Measurements from ENCODE around the gene TCEANC2. TPM values are rescaled to one million over a fixed set of nuclear protein-coding genes. Genes with fewer than 3 reads are reported as not detected.

TCEANC2 gene
- total and polyA plus RNA-seq, 2 experiments from 2014 or later: 6.0 to 6.3 TPM

GRCh38 chr1:54081306-54082270 lies 28.2 kb downstream of the TCEANC2 start:
- TF ChIP-seq CTCF (conservative IDR thresholded peaks at IDR 0.05; ENCODE audit: low read depth in 2 of 2) (peak; percentile 96 to 97), ZNF114 (CRISPR knock-in tag; IDR thresholded peaks at IDR 0.05) (peak; percentile 17; the same call in 1 of the 2 replicates), POLR2AphosphoS5 (IDR thresholded peaks at IDR 0.05; ENCODE audit: low read depth) (no peak)
- H3K79me2 ChIP-seq (replicated peaks; ENCODE audit: insufficient read depth): no peaks in the 10 kb centered on the region
- no peaks in the 10 kb centered on the region for H3F3A ChIP-seq (replicated peaks; ENCODE audit: low read depth)
- H3K9me3 Mint-ChIP-seq: no peaks in the 10 kb centered on the region
- H3K4me3 ChIP-seq: no peak overlapping the region
- H3K36me3 ChIP-seq (ENCODE audit: insufficient read depth): no peaks in the 10 kb centered on the region
- no peak overlapping the region for H3K27ac Mint-ChIP-seq
- no peaks in the 10 kb centered on the region for H4K20me1 ChIP-seq (replicated peaks; ENCODE audit: insufficient read depth)
- no peaks in the 10 kb centered on the region for H3K27me3 ChIP-seq (ENCODE audit: insufficient read depth)
- H3K4me1 ChIP-seq (ENCODE audit: insufficient read depth): no peaks in the 10 kb centered on the region; the same call in 1 of the 2 replicates
- no peak overlapping the region for H3K27ac ChIP-seq (ENCODE audit: low read depth)
- no peak overlapping the region for H3K4me2 ChIP-seq
- peak; percentile 97 for DNase-seq (ENCODE audit: low spot score)
- H3K4me3 Mint-ChIP-seq: no peak overlapping the region
- no peaks in the 10 kb centered on the region for H3K27me3 Mint-ChIP-seq (ENCODE audit: insufficient read depth, low read depth, poor library complexity)
- no peaks in the 10 kb centered on the region for H3K36me3 Mint-ChIP-seq (ENCODE audit: low read depth)
- no peak overlapping the region for H2AFZ ChIP-seq
- no peaks in the 10 kb centered on the region for H3K9me2 ChIP-seq (ENCODE audit: insufficient read depth)
- peak; percentile 100 for ATAC-seq
- peaks cover 10% of the 10 kb centered on the region; the same call in 2 of the 3 replicates for H3K4me1 Mint-ChIP-seq

GRCh38 chr1:54084794-54085193 lies 31.4 kb downstream of the TCEANC2 start:
- Histone ChIP-seq H3K79me2 (replicated peaks; ENCODE audit: insufficient read depth) (no peaks in the 10 kb centered on the region), H3K27me3 (ENCODE audit: insufficient read depth) (no peaks in the 10 kb centered on the region), H4K20me1 (replicated peaks; ENCODE audit: insufficient read depth) (no peaks in the 10 kb centered on the region), H3K36me3 (ENCODE audit: insufficient read depth) (no peaks in the 10 kb centered on the region), H3K27ac (ENCODE audit: low read depth) (no peak overlapping the region), H3K4me1 (ENCODE audit: insufficient read depth) (no peaks in the 10 kb centered on the region; the same call in 1 of the 2 replicates), H3F3A (replicated peaks; ENCODE audit: low read depth) (no peaks in the 10 kb centered on the region), H3K4me3 (no peak overlapping the region), H3K4me2 (no peak overlapping the region), H2AFZ (no peak overlapping the region), H3K9me2 (ENCODE audit: insufficient read depth) (no peaks in the 10 kb centered on the region)
- TF ChIP-seq ZNF462 (CRISPR knock-in tag; IDR thresholded peaks at IDR 0.05) (0 out of 2 replicates have a peak, but pooled peaks have one; percentile 58), STAT1 (IDR thresholded peaks at IDR 0.05; ENCODE audit: unreplicated experiment) (no peak)
- Mint-ChIP-seq H3K27ac (peak overlapping the region; percentile 60; the same call in 1 of the 2 replicates), H3K27me3 (ENCODE audit: insufficient read depth, low read depth, poor library complexity) (no peaks in the 10 kb centered on the region), H3K4me3 (no peak overlapping the region), H3K4me1 (peaks cover 10% of the 10 kb centered on the region; the same call in 2 of the 3 replicates), H3K36me3 (ENCODE audit: low read depth) (no peaks in the 10 kb centered on the region), H3K9me3 (no peaks in the 10 kb centered on the region)
- DNase-seq (ENCODE audit: low spot score) (peak; percentile 63), ATAC-seq (peak; percentile 35)
